ENCODE results near the gene FBXO27. TPM values are rescaled to one million over a fixed set of nuclear protein-coding genes. Genes with fewer than 3 reads are reported as not detected.

FBXO27 gene
- total RNA-seq, 1 experiment from 2014 or later: 16.4 TPM

DNA sequence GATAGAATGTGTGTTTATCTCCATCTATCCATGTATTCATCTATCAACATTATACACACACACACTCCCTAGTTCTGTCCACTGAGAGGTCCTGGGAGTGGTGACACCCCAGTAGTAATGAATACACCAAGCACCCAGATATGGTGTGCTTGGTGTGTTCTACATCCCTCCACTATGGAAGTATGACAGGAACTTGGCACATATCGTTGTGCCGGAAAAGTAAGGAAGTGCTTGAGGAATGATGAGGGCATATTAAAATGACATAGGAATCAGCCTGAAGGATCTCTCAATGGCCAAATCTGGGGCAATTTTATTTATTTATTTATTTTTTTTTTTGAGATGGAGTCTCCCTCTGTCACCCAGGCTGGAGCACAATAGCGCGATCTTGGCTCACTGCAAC, 28.6 kb downstream of the FBXO27 start:
- TF ChIP-seq, protein P1, sequence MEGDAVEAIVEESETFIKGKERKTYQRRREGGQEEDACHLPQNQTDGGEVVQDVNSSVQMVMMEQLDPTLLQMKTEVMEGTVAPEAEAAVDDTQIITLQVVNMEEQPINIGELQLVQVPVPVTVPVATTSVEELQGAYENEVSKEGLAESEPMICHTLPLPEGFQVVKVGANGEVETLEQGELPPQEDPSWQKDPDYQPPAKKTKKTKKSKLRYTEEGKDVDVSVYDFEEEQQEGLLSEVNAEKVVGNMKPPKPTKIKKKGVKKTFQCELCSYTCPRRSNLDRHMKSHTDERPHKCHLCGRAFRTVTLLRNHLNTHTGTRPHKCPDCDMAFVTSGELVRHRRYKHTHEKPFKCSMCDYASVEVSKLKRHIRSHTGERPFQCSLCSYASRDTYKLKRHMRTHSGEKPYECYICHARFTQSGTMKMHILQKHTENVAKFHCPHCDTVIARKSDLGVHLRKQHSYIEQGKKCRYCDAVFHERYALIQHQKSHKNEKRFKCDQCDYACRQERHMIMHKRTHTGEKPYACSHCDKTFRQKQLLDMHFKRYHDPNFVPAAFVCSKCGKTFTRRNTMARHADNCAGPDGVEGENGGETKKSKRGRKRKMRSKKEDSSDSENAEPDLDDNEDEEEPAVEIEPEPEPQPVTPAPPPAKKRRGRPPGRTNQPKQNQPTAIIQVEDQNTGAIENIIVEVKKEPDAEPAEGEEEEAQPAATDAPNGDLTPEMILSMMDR (IDR thresholded peaks at IDR 0.05 in 2 of 3, conservative IDR thresholded peaks at IDR 0.05 in 1 of 3; ENCODE audit: borderline replicate concordance in 1 of 3, insufficient read depth in 1 of 3, low read depth in 2 of 3, low read length in 2 of 3): no peak
- no peak for TF ChIP-seq ZNF274 (IDR thresholded peaks at IDR 0.05; ENCODE audit: low read depth, low read length)
- TF ChIP-seq YY1 (IDR thresholded peaks at IDR 0.05; ENCODE audit: extremely low read depth, insufficient replicate concordance, low read depth, low read length): no peak
- no peak for TF ChIP-seq EZH2phosphoT487 (IDR thresholded peaks at IDR 0.05; ENCODE audit: borderline replicate concordance)
- no peak for TF ChIP-seq ZFX (IDR thresholded peaks at IDR 0.05)
- no peak for TF ChIP-seq CBX3 (IDR thresholded peaks at IDR 0.05; ENCODE audit: low read depth)
- no peak for TF ChIP-seq POLR2AphosphoS5 (IDR thresholded peaks at IDR 0.05; ENCODE audit: low read depth, low read length)
- TF ChIP-seq EZH2 (IDR thresholded peaks at IDR 0.05): no peak
- TF ChIP-seq, protein P2, sequence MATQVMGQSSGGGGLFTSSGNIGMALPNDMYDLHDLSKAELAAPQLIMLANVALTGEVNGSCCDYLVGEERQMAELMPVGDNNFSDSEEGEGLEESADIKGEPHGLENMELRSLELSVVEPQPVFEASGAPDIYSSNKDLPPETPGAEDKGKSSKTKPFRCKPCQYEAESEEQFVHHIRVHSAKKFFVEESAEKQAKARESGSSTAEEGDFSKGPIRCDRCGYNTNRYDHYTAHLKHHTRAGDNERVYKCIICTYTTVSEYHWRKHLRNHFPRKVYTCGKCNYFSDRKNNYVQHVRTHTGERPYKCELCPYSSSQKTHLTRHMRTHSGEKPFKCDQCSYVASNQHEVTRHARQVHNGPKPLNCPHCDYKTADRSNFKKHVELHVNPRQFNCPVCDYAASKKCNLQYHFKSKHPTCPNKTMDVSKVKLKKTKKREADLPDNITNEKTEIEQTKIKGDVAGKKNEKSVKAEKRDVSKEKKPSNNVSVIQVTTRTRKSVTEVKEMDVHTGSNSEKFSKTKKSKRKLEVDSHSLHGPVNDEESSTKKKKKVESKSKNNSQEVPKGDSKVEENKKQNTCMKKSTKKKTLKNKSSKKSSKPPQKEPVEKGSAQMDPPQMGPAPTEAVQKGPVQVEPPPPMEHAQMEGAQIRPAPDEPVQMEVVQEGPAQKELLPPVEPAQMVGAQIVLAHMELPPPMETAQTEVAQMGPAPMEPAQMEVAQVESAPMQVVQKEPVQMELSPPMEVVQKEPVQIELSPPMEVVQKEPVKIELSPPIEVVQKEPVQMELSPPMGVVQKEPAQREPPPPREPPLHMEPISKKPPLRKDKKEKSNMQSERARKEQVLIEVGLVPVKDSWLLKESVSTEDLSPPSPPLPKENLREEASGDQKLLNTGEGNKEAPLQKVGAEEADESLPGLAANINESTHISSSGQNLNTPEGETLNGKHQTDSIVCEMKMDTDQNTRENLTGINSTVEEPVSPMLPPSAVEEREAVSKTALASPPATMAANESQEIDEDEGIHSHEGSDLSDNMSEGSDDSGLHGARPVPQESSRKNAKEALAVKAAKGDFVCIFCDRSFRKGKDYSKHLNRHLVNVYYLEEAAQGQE (IDR thresholded peaks at IDR 0.05; ENCODE audit: low read depth): no peak
- TF ChIP-seq, protein P3, sequence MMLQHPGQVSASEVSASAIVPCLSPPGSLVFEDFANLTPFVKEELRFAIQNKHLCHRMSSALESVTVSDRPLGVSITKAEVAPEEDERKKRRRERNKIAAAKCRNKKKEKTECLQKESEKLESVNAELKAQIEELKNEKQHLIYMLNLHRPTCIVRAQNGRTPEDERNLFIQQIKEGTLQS (IDR thresholded peaks at IDR 0.05): no peak
- Histone ChIP-seq H3K27me3 (ENCODE audit: insufficient read depth, low read length) (no peaks in the 10 kb centered on the region), H3K9me2 (ENCODE audit: insufficient read depth) (no peaks in the 10 kb centered on the region), H3K9ac (ENCODE audit: low read length) (no peak overlapping the region), H3K27ac (ENCODE audit: low read depth, low read length) (no peak overlapping the region), H3K4me1 (ENCODE audit: control insufficient read depth in 1 of 2, insufficient read depth in 2 of 2, low read length in 2 of 2) (no peaks in the 10 kb centered on the region), H3K4me3 (replicated peaks in 1 of 2; ENCODE audit: low read depth in 1 of 2, low read length in 2 of 2) (no peak overlapping the region), H2AFZ (ENCODE audit: low read depth, low read length, poor library complexity, severe bottlenecking) (no peak overlapping the region), H3K36me3 (ENCODE audit: control insufficient read depth in 1 of 2, insufficient read depth in 2 of 2, low read length in 2 of 2) (no peaks in the 10 kb centered on the region), H3K79me2 (ENCODE audit: insufficient read depth, low read length) (no peaks in the 10 kb centered on the region), H4K20me1 (ENCODE audit: insufficient read depth) (no peaks in the 10 kb centered on the region), H3K9me3 (ENCODE audit: control insufficient read depth in 1 of 2, insufficient read depth in 1 of 2, low read depth in 1 of 2, low read length in 2 of 2) (no peaks in the 10 kb centered on the region), H3K4me2 (ENCODE audit: low read length) (no peak overlapping the region)
- RAD21 ChIA-PET (ENCODE audit: low non-redundant PET in 1 of 2, low total read pairs in 2 of 2, uncharacterized antibody in 2 of 2, unreplicated experiment in 2 of 2): no interaction called here
- no TSS peak for BruUV-seq (replicated peaks)
- CTCF ChIA-PET: no interaction called here
- intact Hi-C loops (cut with micrococcal nuclease): no loop called here
- DNase-seq (ENCODE audit: low read depth, low spot score) (no peak), ATAC-seq (no peak)
- POLR2A ChIA-PET: no interaction called here
